IMR-90 (cell line): ENCODE results near the gene PAX2.

Experiments used
- BHLHE40 ChIP-seq: fragments of 150-350 bp; IDR thresholded peaks from 2 replicates; pipeline ENCODE4 v1.6.1; 2016; ENCODE audit warnings: mild to moderate bottlenecking, low read depth, low read length
- FOS ChIP-seq: fragments of 150-350 bp; IDR thresholded peaks from 2 replicates; pipeline ENCODE4 v1.6.1; 2016; ENCODE audit warnings: low read depth, low read length
- MAFK ChIP-seq: IDR thresholded peaks from 2 replicates; pipeline ENCODE4 v1.6.1; 2012; ENCODE audit warnings: low read depth, low read length, improper control_type of control experiment
- MAZ ChIP-seq: IDR thresholded peaks from 2 replicates; pipeline ENCODE4 v1.6.1; 2012; ENCODE audit warnings: low read depth, mild to moderate bottlenecking, low read length, improper control_type of control experiment, moderate library complexity, borderline replicate concordance
- MXI1 ChIP-seq: IDR thresholded peaks from 2 replicates; pipeline ENCODE4 v1.6.1; 2012; ENCODE audit warnings: low read depth, mild to moderate bottlenecking, low read length, moderate library complexity, borderline replicate concordance
- POLR2A ChIP-seq: IDR thresholded peaks from 2 replicates; pipeline ENCODE4 v1.6.1; 2012; ENCODE audit warnings: mild to moderate bottlenecking, low read depth, low read length
- RAD21 ChIP-seq: IDR thresholded peaks from 2 replicates; pipeline ENCODE4 v1.6.1; 2012; ENCODE audit warnings: low read length, improper control_type of control experiment
- RCOR1 ChIP-seq: IDR thresholded peaks from 2 replicates; pipeline ENCODE4 v1.6.1; 2012; ENCODE audit warnings: mild to moderate bottlenecking, low read length, improper control_type of control experiment; ENCODE audit not compliant: insufficient replicate concordance
- RFX5 ChIP-seq: IDR thresholded peaks from 2 replicates; pipeline ENCODE4 v1.8.0; 2012; ENCODE audit warnings: low read depth, mild to moderate bottlenecking, low read length, moderate library complexity
- SMC3 ChIP-seq: fragments of 150-350 bp; IDR thresholded peaks from 2 replicates; pipeline ENCODE4 v1.6.1; 2016; ENCODE audit warnings: low read depth, mild to moderate bottlenecking, antibody characterized with exemption, low read length, moderate library complexity
- TF ChIP-seq, protein P1 (sequence below): conservative IDR thresholded peaks from 2 replicates; pipeline ENCODE4 v1.5.1; 2012; ENCODE audit warnings: mild to moderate bottlenecking, low read depth, low read length, improper control_type of control experiment
- TF ChIP-seq, protein P2 (sequence below): fragments of 150-350 bp; IDR thresholded peaks from 2 replicates; pipeline ENCODE4 v1.6.1; 2016; ENCODE audit warnings: low read depth, mild to moderate bottlenecking, low read length, moderate library complexity, borderline replicate concordance
- TF ChIP-seq, protein P3 (sequence below): fragments of 150-350 bp; IDR thresholded peaks from 2 replicates; pipeline ENCODE4 v1.6.1; 2017; ENCODE audit warnings: mild to moderate bottlenecking, antibody characterized with exemption, low read length, low read depth

DNA sequence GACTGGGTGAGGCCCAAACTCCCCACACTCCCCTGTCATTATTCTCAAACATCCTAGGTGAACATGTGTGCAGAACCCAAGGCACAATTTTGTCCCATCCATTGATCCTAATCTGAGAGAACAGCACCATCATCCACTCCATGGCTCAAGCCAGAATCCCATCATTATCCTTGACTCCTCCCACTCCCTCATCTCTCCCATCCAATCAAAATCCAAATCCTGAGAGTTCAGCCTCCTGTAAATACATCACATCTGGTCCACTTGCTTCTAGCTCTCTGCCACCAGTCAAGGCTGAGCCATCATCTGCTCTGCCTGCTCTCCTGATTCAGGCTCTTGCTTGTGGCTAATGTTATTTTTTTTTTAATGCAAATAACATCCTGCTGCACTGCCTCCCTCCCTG, 91.5 kb downstream of the PAX2 start:
- TF ChIP-seq SMC3 (no peak), MXI1 (no peak), POLR2A (no peak), RCOR1 (no peak), RFX5 (no peak), RAD21 (no peak), BHLHE40 (no peak), MAFK (no peak), FOS (no peak), MAZ (no peak)
- TF ChIP-seq, protein P1, sequence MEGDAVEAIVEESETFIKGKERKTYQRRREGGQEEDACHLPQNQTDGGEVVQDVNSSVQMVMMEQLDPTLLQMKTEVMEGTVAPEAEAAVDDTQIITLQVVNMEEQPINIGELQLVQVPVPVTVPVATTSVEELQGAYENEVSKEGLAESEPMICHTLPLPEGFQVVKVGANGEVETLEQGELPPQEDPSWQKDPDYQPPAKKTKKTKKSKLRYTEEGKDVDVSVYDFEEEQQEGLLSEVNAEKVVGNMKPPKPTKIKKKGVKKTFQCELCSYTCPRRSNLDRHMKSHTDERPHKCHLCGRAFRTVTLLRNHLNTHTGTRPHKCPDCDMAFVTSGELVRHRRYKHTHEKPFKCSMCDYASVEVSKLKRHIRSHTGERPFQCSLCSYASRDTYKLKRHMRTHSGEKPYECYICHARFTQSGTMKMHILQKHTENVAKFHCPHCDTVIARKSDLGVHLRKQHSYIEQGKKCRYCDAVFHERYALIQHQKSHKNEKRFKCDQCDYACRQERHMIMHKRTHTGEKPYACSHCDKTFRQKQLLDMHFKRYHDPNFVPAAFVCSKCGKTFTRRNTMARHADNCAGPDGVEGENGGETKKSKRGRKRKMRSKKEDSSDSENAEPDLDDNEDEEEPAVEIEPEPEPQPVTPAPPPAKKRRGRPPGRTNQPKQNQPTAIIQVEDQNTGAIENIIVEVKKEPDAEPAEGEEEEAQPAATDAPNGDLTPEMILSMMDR, result no peak
- TF ChIP-seq, protein P2, sequence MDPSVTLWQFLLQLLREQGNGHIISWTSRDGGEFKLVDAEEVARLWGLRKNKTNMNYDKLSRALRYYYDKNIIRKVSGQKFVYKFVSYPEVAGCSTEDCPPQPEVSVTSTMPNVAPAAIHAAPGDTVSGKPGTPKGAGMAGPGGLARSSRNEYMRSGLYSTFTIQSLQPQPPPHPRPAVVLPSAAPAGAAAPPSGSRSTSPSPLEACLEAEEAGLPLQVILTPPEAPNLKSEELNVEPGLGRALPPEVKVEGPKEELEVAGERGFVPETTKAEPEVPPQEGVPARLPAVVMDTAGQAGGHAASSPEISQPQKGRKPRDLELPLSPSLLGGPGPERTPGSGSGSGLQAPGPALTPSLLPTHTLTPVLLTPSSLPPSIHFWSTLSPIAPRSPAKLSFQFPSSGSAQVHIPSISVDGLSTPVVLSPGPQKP, result no peak
- TF ChIP-seq, protein P3, sequence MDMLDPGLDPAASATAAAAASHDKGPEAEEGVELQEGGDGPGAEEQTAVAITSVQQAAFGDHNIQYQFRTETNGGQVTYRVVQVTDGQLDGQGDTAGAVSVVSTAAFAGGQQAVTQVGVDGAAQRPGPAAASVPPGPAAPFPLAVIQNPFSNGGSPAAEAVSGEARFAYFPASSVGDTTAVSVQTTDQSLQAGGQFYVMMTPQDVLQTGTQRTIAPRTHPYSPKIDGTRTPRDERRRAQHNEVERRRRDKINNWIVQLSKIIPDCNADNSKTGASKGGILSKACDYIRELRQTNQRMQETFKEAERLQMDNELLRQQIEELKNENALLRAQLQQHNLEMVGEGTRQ, result no peak
